OCI-LY3 (cell line): ENCODE measurements around the gene IPPK.

Source experiments
- CTCF ChIP-seq: fragments of 200-600, 300-600 bp; sonication (generic); IDR thresholded peaks from 2 replicates; pipeline ENCODE4 v1.5.1; 2014; ENCODE audit warnings: antibody characterized with exemption, low read length, low read depth
- EZH2phosphoT487 ChIP-seq: fragments of 200-600 bp; shearing (Covaris generic); IDR thresholded peaks from 2 replicates; pipeline ENCODE4 v1.6.1; 2018; ENCODE audit warnings: antibody characterized with exemption, mixed run types, low read depth

- no peak for TF ChIP-seq CTCF
- TF ChIP-seq EZH2phosphoT487 = no peak
These were observed 11.8 kb downstream of the IPPK start for GRCh38 chr9:92658176-92658575.
